GM19463 (cell line): Measurements from ENCODE around the gene BCAS4.
A peak's percentile ranks its signal among the peaks of the same experiment; 100 is the strongest.
"Not testable (repeated sequence)": the region's sequence is repeated elsewhere in the genome, so short reads cannot be mapped to it uniquely, and the experiment has no call there.

Experiments used
- ATAC-seq: cut with Tn5 transposase; IDR thresholded peaks from one replicate; pipeline ENCODE4 v1.9.1; 2021; ENCODE audit warnings: mild to moderate bottlenecking, moderate library complexity; ENCODE audit not compliant: unreplicated experiment

BCAS4 gene

GRCh38 chr20:50798650-50799049 lies 3.8 kb downstream of the BCAS4 start:
- ATAC-seq = no peak

GRCh38 chr20:50799176-50799889 lies 4.5 kb downstream of the BCAS4 start:
- ATAC-seq = no peak

- ATAC-seq = no peak
Observed at GRCh38 chr20:50799890-50800550, 5.2 kb downstream of the BCAS4 start.

GRCh38 chr20:50800986-50801746 lies 6.3 kb downstream of the BCAS4 start:
- ATAC-seq = not testable (repeated sequence)

- no peak for ATAC-seq
Observed at GRCh38 chr20:50801747-50802125, 6.9 kb downstream of the BCAS4 start.

- ATAC-seq = no peak
Observed at GRCh38 chr20:50802289-50802688, 7.4 kb downstream of the BCAS4 start.

- ATAC-seq = no peak
Observed at GRCh38 chr20:50804437-50805348, 9.8 kb downstream of the BCAS4 start.

- no peak for ATAC-seq
Observed at GRCh38 chr20:50805349-50805684, 10.5 kb downstream of the BCAS4 start.

GRCh38 chr20:50806126-50806768 lies 11.4 kb downstream of the BCAS4 start:
- no peak for ATAC-seq

- no peak for ATAC-seq
Observed at GRCh38 chr20:50810063-50810462, 15.2 kb downstream of the BCAS4 start.

- no peak for ATAC-seq
Observed at GRCh38 chr20:50810842-50811241, 16.0 kb downstream of the BCAS4 start.

- no peak for ATAC-seq
Observed at GRCh38 chr20:50813101-50813643, 18.3 kb downstream of the BCAS4 start.

GRCh38 chr20:50813801-50814200 lies 18.9 kb downstream of the BCAS4 start:
- ATAC-seq = no peak

GRCh38 chr20:50814438-50815161 lies 19.7 kb downstream of the BCAS4 start:
- no peak for ATAC-seq

- ATAC-seq = peak; percentile 46
Observed at GRCh38 chr20:50815162-50815989, 20.5 kb downstream of the BCAS4 start.

- ATAC-seq = no peak
Observed at GRCh38 chr20:50817776-50818172, 22.9 kb downstream of the BCAS4 start.

GRCh38 chr20:50819349-50819748 lies 24.5 kb downstream of the BCAS4 start:
- ATAC-seq = peak; percentile 36

GRCh38 chr20:50820515-50821256 lies 25.8 kb downstream of the BCAS4 start:
- no peak for ATAC-seq
